Esophagus squamous epithelium (tissue), 4 donors: ENCODE results near the gene TEX29.

Source experiments
- POLR2A ChIP-seq, 4 donors: fragments of 450-650 bp; IDR thresholded peaks; one replicate each; pipeline ENCODE4 v1.6.1; 2017; ENCODE audit warnings: antibody characterized with exemption in 4 of 4, mild to moderate bottlenecking in 4 of 4, moderate library complexity in 3 of 4
- TF ChIP-seq, protein P1 (sequence below), 6 experiments: fragments of 450-650 bp in 4 of 6; fragments of 200-600 bp in 2 of 6; sonication (generic) in 2 of 6; IDR thresholded peaks; one replicate each; pipeline ENCODE4 v1.5.1; 2016 to 2019; ENCODE audit warnings: antibody characterized with exemption in 6 of 6, mild to moderate bottlenecking in 4 of 6, moderate library complexity in 4 of 6

- TF ChIP-seq POLR2A (IDR thresholded peaks at IDR 0.05) = no peak
- TF ChIP-seq, protein P1, sequence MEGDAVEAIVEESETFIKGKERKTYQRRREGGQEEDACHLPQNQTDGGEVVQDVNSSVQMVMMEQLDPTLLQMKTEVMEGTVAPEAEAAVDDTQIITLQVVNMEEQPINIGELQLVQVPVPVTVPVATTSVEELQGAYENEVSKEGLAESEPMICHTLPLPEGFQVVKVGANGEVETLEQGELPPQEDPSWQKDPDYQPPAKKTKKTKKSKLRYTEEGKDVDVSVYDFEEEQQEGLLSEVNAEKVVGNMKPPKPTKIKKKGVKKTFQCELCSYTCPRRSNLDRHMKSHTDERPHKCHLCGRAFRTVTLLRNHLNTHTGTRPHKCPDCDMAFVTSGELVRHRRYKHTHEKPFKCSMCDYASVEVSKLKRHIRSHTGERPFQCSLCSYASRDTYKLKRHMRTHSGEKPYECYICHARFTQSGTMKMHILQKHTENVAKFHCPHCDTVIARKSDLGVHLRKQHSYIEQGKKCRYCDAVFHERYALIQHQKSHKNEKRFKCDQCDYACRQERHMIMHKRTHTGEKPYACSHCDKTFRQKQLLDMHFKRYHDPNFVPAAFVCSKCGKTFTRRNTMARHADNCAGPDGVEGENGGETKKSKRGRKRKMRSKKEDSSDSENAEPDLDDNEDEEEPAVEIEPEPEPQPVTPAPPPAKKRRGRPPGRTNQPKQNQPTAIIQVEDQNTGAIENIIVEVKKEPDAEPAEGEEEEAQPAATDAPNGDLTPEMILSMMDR (IDR thresholded peaks at IDR 0.05) = no peak
Measured at GRCh38 chr13:111286749-111287148, 33.7 kb upstream of the TEX29 start.
